Subcutaneous adipose tissue (tissue), 4 donors: ENCODE data around the gene MGAT4A. TPM values are rescaled to one million over a fixed set of nuclear protein-coding genes. Genes with fewer than 3 reads are reported as not detected.

ENCODE experiments used
- total RNA-seq, 4 donors: library from RNA; depleted of rRNA; stranded (reverse); fragments of >200 nt; gene quantifications; one replicate each; pipeline ENCODE4 v1.1.0, GENCODE V29; 2016
- TF ChIP-seq, protein P1 (sequence below): fragments of 450-650 bp; IDR thresholded peaks from one replicate; pipeline ENCODE4 v1.5.1; 2016; ENCODE audit warnings: low read depth, mild to moderate bottlenecking, control low read depth, antibody characterized with exemption, moderate library complexity

The MGAT4A gene
- total RNA-seq, 4 donors from 2014 or later = 23.0 to 30.8 (median 27.5) TPM

DNA sequence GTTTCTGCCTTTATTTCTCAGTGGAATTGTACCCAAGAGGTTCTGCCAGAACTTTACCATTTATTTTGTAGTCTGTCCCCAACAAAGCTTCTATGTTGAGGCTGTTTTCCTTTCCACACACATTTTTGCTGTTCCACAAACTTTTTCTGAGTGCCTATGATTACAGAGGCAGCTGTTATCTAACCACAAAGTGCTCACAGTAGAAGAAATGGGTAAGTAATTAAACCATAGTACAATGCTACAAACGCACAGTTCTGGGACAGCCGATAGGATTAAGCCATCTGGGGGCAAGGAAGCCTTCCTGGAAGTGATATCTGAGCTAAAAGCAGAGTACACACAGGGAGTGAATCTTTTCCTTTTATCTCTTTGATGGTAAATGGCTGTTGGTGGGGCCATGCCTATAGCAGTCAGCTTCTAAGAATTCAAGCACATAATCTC lies 3.9 kb upstream of the MGAT4A start:
- TF ChIP-seq, protein P1, sequence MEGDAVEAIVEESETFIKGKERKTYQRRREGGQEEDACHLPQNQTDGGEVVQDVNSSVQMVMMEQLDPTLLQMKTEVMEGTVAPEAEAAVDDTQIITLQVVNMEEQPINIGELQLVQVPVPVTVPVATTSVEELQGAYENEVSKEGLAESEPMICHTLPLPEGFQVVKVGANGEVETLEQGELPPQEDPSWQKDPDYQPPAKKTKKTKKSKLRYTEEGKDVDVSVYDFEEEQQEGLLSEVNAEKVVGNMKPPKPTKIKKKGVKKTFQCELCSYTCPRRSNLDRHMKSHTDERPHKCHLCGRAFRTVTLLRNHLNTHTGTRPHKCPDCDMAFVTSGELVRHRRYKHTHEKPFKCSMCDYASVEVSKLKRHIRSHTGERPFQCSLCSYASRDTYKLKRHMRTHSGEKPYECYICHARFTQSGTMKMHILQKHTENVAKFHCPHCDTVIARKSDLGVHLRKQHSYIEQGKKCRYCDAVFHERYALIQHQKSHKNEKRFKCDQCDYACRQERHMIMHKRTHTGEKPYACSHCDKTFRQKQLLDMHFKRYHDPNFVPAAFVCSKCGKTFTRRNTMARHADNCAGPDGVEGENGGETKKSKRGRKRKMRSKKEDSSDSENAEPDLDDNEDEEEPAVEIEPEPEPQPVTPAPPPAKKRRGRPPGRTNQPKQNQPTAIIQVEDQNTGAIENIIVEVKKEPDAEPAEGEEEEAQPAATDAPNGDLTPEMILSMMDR = no peak

DNA sequence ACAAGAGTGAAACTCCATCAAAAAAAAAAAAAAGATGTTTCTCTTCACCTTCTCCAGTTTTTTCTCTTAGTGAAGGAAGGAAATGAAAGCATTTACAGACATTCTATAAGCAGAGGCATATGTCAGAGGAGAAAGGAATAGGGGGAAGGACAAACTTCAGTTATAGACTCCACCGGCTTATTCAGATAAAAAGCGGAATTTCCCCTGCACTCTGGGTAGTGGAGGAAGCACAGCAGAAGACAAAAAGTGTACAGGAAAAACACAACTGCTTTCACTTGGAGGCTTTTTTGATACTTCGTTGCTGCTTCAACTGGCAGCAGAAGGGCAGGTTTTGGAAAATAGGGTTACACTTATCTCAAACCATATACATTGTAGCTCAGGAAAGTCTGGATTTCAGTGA lies 3.2 kb upstream of the MGAT4A start:
- TF ChIP-seq, protein P1 = no peak

DNA sequence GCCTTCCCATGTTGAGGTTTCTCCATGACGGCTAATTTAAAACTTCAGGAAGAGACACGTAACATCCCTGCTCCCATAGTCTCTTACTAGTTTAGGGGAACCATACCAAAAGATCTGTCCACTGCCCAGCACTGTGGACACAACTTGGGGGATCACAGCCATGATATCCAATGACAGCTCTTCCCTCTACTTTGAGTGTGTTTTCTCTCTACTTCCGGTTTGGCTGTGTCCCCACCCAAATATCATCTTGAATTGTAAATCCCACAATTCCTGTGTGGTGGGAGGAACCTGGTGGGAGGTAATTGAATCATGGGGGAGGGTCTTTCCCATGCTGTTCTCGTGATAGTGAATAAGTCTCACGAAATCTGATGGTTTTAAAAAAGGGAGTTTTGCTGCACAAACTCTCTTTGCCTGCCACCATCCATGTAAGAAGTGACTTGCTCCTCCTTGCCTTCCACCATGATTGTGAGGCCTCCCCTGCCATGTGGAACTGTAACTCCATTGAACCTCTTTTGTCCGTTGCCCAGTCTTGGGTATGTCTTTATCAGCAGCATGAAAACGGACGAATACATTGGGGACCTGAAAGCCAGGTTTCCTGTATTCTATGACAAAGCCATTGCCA lies 1.6 kb upstream of the MGAT4A start:
- TF ChIP-seq, protein P1 = no peak

DNA sequence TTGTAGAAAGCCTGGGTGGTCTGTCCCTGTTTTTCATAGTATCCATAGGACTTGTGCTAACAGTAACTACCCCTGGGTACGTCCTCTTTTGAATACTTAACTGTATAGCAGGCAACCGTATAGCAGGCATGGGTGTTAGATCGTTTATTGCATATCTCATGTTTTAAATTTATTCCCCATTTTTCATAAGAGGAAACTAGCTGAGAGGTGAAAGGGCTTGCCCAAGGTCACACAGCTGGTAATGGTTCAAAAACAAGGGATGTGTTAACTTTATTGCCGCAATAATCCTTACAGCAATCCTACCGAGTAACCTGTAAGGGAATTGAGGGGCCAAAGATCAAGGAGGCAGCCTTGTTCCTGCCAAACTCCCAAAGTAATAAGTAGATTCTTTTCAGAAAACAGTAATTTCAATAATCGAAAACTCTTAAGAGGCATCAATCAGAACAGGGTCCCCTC lies 990 bp upstream of the MGAT4A start:
- TF ChIP-seq, protein P1 = no peak

DNA sequence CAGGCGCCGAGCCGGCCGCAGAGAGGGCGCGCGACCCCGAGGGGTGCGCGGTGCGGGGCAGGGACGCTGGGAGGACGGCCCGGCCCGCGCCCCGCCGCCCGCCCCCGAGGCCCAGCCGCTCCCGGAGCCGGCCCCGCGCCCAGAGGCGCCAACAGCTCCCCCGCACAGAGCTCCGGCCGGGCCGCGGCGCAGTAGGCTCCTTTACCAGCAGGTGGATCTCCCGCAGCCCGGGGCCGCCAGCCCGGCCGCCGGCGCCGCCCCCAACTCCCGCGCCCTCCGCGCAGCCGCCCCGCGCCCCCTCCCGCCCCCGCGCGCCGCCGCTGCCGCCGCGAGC lies 258 bp downstream of the MGAT4A start:
- TF ChIP-seq, protein P1 = no peak

DNA sequence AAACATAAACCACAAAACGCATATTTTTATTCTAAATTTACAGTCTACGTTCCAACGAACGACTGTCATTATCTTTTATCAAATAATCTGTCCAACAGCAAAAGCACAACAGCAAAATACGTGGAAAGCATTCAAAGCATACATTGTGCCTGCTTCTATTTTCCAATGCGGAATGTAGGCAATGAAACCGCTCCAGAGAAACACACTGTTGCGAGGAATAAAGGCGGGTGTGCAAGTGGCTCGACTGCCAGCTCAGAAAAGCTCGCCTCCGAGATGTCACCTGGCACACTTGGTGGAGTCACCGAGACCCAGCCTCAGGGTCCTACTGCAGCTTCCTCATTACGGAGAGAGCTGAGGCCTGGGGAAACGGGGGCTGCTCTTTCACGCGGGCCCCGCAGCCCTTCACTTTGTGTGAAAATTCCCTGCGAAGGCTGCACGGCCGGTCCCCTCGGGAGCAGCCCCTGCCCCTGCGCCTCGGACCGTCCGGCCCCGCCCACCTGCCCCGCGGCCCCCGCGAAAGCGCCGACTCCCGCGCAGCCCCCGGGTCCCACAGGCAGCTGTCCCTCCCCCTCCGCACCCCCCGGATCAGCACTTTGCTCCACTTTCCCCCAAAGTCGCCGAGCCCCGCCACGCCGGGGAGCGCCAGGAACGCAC lies 752 bp downstream of the MGAT4A start:
- TF ChIP-seq, protein P1 = no peak

DNA sequence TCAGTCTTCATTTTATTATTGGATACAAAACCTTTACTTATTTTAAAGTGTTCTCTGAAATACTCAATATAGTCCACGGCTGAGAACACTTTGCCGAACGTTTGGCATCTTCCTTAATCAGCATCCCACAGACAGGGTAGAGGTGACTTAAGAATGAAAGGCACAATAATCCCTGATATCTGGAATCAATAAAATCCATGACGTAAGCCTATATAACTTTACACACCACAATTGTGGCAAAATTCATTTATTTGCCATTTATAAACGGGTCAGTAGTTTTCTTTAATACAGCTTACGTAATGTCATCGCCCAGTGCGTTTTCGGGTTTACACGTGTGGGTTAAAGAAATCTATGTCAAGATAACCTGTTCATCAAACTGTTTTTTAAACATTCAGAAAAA lies 1.3 kb downstream of the MGAT4A start:
- TF ChIP-seq, protein P1 = no peak
